Loucy (cell line): ENCODE measurements around the gene COL23A1.

ENCODE experiments used
- CTCF ChIP-seq: fragments of 200-600 bp; sonication (generic); conservative IDR thresholded peaks from 2 replicates; pipeline ENCODE4 v1.5.1; 2014; ENCODE audit warnings: mild to moderate bottlenecking, antibody characterized with exemption, low read length
- EZH2phosphoT487 ChIP-seq: fragments of 200-600 bp; IDR thresholded peaks from 2 replicates; pipeline ENCODE4 v1.6.1; 2018; ENCODE audit warnings: antibody characterized with exemption, mild to moderate bottlenecking, moderate library complexity, borderline replicate concordance

GRCh38 chr5:178470760-178471025, 119.5 kb downstream of the COL23A1 start:
- TF ChIP-seq CTCF (no peak), EZH2phosphoT487 (no peak)
